ENCODE data around the gene ADGRL3. TPM values are rescaled to one million over a fixed set of nuclear protein-coding genes. Genes with fewer than 3 reads are reported as not detected.

ADGRL3 gene
- total RNA-seq, 4 donors from 2014 or later, result 6.5 to 19.0 (median 14.0) TPM

DNA sequence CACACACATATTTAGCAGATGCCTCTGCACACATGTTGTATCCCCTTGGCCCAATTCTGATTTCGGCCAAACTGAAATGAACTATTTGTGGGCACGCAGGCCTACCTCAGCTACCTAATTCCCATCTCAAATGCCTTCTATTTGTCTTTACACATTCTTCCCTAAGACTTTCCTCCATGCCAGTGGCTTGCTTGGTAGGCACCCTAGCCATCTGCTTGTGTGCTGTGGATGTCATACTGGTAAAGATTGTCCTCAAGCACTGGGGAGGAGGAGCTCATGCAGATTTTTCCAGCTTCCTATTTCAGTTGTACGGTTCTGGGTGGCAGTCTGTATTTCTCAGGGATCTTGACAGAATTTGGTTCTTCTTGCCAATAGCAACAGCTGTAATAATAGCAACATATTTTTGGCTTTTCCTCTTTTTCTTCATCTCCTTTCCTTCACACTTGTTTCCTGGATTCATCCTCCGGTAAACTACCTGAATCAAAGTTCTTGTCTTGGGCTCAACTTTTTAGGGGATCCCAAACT is 514.3 kb downstream of the ADGRL3 start:
- no peak overlapping the region for H3K4me3 ChIP-seq
- 70% methylated on average over 4 of the region's 4 CpGs for WGBS
- no peaks in the 10 kb centered on the region for H3K4me1 ChIP-seq
- no peaks in the 10 kb centered on the region for H3K9me3 ChIP-seq
- no peaks in the 10 kb centered on the region for H3K36me3 ChIP-seq
- H3K27me3 ChIP-seq, result no peaks in the 10 kb centered on the region
- H3K27ac ChIP-seq, result no peak overlapping the region
- no peak for DNase-seq (ENCODE audit: low spot score in 2 of 2)
- no peak for TF ChIP-seq POLR2AphosphoS5 (IDR thresholded peaks at IDR 0.05)

DNA sequence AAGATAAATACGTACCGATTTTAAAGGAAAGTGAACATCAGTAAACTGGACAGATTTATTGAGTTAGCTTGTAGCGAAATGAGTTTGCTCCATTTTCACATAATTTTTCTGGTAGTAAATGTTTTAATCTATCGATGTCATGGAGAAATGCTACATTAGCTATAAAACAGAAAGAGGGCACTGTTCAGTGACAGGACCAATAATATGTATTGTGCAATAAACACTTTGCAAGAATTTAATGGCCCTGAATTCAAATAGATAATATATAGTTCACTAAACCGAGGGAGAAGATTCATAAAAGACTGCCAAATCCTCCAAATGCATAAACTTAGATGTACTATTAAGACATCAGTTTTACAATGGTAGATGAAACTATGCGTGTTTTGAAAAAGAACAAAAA is 516.3 kb downstream of the ADGRL3 start:
- Histone ChIP-seq H3K27me3 (no peaks in the 10 kb centered on the region), H3K4me1 (no peaks in the 10 kb centered on the region), H3K4me3 (no peak overlapping the region), H3K9me3 (no peaks in the 10 kb centered on the region), H3K36me3 (no peaks in the 10 kb centered on the region), H3K27ac (no peak overlapping the region)
- DNase-seq (ENCODE audit: low spot score in 2 of 2), result no peak
- TF ChIP-seq, protein P1, sequence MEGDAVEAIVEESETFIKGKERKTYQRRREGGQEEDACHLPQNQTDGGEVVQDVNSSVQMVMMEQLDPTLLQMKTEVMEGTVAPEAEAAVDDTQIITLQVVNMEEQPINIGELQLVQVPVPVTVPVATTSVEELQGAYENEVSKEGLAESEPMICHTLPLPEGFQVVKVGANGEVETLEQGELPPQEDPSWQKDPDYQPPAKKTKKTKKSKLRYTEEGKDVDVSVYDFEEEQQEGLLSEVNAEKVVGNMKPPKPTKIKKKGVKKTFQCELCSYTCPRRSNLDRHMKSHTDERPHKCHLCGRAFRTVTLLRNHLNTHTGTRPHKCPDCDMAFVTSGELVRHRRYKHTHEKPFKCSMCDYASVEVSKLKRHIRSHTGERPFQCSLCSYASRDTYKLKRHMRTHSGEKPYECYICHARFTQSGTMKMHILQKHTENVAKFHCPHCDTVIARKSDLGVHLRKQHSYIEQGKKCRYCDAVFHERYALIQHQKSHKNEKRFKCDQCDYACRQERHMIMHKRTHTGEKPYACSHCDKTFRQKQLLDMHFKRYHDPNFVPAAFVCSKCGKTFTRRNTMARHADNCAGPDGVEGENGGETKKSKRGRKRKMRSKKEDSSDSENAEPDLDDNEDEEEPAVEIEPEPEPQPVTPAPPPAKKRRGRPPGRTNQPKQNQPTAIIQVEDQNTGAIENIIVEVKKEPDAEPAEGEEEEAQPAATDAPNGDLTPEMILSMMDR (IDR thresholded peaks at IDR 0.05), result no peak
- 72% methylated on average over 6 of the region's 6 CpGs for WGBS

DNA sequence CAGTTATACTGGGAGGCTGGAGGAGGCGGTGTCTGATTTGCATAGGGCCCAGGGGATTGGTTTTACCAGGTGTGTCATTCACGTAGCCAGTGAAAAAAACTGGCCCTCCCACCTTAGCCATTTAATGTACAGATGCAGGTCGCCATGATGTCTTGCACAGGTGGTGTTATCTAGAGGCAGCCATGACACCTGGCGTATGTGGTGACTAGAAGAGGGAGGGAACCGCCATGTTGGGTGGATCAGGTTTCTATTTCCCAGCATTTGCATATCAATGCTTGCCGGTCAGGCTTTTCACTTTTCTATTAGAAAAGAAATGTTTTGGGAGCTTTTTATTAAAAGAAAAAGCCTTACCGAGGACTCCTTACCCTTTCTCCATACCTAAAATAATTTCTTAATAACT is 523.4 kb downstream of the ADGRL3 start:
- H3K27ac ChIP-seq, result no peak overlapping the region
- WGBS, result 91% methylated on average over 7 of the region's 7 CpGs
- H3K9me3 ChIP-seq, result no peaks in the 10 kb centered on the region
- H3K36me3 ChIP-seq, result no peaks in the 10 kb centered on the region
- no peak for DNase-seq (ENCODE audit: low spot score in 2 of 2)
- no peaks in the 10 kb centered on the region for H3K27me3 ChIP-seq
- H3K4me1 ChIP-seq, result no peaks in the 10 kb centered on the region
- no peak overlapping the region for H3K4me3 ChIP-seq
- TF ChIP-seq EP300 (IDR thresholded peaks at IDR 0.05), result no peak
- TF ChIP-seq, protein P1 (IDR thresholded peaks at IDR 0.05), result no peak
- TF ChIP-seq POLR2A (IDR thresholded peaks at IDR 0.05), result no peak
- TF ChIP-seq POLR2AphosphoS5 (IDR thresholded peaks at IDR 0.05), result no peak

DNA sequence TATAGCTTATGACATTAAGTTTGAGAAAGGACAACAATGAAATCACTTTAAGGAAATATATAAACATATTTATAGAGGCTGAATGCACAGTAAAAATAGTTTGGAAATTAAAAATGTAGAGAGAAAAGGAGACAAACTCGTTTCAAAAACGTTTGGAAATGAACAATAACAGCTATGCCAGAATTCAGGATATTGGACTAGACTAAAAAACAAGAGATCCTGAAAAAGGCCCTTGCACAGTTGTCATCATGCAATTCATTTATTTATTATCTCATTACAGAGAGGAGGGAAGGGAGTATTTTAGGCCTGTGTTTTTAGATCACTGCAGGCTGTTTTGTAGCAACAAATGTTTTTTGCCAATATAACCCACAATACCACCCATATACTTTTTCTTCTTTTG is 527.2 kb downstream of the ADGRL3 start:
- Histone ChIP-seq H3K27ac (no peak overlapping the region), H3K9me3 (no peaks in the 10 kb centered on the region), H3K36me3 (no peaks in the 10 kb centered on the region), H3K4me3 (no peak overlapping the region), H3K4me1 (no peaks in the 10 kb centered on the region), H3K27me3 (no peaks in the 10 kb centered on the region)
- no peak for DNase-seq (ENCODE audit: low spot score in 2 of 2)
- 13% methylated on average over 2 of the region's 2 CpGs for WGBS
- no peak for TF ChIP-seq EP300 (IDR thresholded peaks at IDR 0.05)
- no peak for TF ChIP-seq POLR2AphosphoS5 (IDR thresholded peaks at IDR 0.05)
- TF ChIP-seq, protein P1 (IDR thresholded peaks at IDR 0.05), result no peak
- TF ChIP-seq POLR2A (IDR thresholded peaks at IDR 0.05), result no peak

DNA sequence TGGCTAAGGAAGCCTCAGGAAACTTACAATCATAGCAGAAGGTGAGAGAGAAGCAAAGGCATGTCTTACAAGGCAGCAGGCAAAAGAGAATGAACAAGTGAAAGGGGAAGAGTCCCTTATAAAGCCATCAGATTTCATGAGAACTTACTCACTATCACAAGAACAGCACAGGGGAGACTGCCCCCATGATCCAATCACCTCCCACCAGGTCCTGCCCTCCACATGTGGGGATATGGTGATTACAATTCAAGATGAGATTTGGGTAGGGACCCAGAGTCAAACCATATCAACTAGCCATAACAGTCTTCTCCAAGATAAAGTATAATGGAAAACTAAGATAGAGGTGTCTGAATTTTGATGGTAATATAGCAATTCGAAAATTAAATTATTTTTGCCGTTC is 534.3 kb downstream of the ADGRL3 start:
- 98% methylated on average over 2 of the region's 2 CpGs for WGBS
- no peaks in the 10 kb centered on the region for H3K36me3 ChIP-seq
- no peak for DNase-seq (ENCODE audit: low spot score in 2 of 2)
- no peak overlapping the region for H3K27ac ChIP-seq
- H3K4me1 ChIP-seq, result no peaks in the 10 kb centered on the region
- no peaks in the 10 kb centered on the region for H3K9me3 ChIP-seq
- no peaks in the 10 kb centered on the region for H3K27me3 ChIP-seq
- no peak for TF ChIP-seq POLR2A (IDR thresholded peaks at IDR 0.05)
- no peak for TF ChIP-seq EP300 (IDR thresholded peaks at IDR 0.05)
- TF ChIP-seq, protein P1 (IDR thresholded peaks at IDR 0.05), result no peak
- no peak for TF ChIP-seq POLR2AphosphoS5 (IDR thresholded peaks at IDR 0.05)
- no peak overlapping the region for H3K4me3 ChIP-seq

DNA sequence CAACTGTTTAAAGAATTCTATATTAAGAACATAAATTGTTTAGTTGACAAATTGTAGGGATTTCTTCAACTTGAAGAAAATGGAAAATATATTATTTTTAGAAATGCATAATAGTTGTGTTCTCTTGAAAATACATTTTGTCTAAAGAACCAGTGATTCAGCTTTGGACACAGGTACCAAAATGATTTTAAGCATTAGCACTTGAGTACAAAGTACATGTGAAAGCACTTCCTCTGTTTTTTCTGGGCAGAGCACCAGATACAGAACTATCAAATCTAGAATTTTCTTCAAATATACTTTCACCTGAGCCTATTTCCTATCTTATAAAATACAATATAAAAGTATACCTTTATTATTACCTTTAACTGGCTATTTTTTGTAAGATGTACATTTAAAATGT is 539.8 kb downstream of the ADGRL3 start:
- Histone ChIP-seq H3K4me1 (no peaks in the 10 kb centered on the region), H3K27me3 (no peaks in the 10 kb centered on the region), H3K36me3 (no peaks in the 10 kb centered on the region), H3K27ac (no peak overlapping the region), H3K4me3 (no peak overlapping the region), H3K9me3 (peaks cover 4% of the 10 kb centered on the region)
- TF ChIP-seq EP300 (IDR thresholded peaks at IDR 0.05), result no peak
- TF ChIP-seq, protein P1 (IDR thresholded peaks at IDR 0.05), result no peak
- TF ChIP-seq POLR2A (IDR thresholded peaks at IDR 0.05), result no peak
- no peak for TF ChIP-seq POLR2AphosphoS5 (IDR thresholded peaks at IDR 0.05)
- DNase-seq (ENCODE audit: low spot score in 2 of 2), result no peak

Data from suprapubic skin (tissue), 4 donors.